SK-N-DZ (cell line): Measurements from ENCODE around the gene RASGRP2.

Source experiments
- DNase-seq: peaks from one replicate; pipeline ENCODE4 v3.0.0-alpha.2; 2015; ENCODE audit warnings: low spot score

RASGRP2 gene

DNA sequence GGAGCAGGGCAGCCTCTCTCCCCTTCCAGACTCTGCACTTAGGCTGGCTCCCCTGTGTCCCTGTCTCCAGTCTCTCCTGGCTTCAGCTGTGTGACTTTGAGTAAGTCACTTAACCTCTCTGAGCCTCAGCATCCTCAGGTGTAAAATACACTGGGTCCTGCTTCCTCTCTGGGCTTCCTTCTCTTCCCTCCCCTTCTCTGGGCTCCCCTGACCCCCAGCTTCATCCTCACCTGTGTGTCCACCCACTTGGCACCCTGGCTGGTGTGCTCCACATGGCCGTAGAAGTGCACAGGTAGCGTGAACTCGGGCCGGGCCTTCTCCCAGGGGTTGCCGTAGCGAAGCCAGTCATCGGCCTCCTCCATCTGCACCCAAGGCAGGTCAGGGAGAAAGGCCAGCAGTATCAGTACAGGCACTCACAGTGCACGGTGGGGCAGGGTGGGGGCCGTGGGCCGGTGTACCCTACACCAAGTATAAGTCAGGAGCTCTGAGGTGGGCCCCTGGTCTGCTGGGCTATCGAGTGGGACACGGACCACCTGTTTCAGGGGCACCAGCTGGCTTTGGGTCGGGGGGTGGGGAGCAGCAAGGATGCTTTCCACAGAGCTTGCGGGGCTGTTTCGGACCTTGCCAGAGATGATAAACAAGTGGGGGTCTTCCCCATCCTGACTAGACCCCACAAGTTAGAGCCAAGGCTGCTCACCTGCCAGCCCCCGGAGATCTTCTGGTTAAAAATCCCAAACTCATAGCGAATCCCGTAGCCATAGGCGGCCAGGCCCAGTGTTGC is 13.8 kb upstream of the RASGRP2 start:
- DNase-seq = no peak

DNA sequence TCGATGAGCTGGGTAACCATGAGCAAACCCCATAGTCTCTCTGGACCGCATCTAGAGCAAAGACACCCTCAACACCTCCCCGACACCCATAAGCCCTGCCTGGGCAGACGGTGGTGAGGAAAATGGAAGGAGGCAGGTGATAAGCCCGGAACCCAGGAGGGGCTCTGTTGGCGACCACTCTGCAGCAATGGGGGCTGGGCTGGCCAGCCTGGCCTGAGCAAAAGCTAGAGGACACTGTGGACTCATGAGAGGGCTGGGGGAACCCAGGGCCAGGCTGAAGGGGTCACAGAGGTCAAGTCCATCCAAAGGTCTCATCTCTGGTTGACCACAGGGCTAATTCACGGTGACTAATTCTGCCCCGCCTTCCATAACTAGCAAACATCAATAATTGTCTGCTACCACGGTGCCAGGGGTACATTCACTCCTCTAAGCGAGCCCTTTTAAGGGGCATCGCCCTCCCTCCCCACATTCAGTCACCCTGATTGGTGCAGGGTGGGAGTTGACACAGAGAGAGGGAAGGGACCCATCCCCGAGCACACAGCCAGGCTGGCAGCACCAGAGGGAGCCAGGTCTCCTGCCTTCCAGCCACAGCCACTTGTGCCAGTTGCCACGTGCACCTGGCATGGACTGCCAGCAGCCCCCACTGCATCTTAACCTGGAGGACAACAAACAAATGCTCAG is 11.9 kb upstream of the RASGRP2 start:
- no peak for DNase-seq

DNA sequence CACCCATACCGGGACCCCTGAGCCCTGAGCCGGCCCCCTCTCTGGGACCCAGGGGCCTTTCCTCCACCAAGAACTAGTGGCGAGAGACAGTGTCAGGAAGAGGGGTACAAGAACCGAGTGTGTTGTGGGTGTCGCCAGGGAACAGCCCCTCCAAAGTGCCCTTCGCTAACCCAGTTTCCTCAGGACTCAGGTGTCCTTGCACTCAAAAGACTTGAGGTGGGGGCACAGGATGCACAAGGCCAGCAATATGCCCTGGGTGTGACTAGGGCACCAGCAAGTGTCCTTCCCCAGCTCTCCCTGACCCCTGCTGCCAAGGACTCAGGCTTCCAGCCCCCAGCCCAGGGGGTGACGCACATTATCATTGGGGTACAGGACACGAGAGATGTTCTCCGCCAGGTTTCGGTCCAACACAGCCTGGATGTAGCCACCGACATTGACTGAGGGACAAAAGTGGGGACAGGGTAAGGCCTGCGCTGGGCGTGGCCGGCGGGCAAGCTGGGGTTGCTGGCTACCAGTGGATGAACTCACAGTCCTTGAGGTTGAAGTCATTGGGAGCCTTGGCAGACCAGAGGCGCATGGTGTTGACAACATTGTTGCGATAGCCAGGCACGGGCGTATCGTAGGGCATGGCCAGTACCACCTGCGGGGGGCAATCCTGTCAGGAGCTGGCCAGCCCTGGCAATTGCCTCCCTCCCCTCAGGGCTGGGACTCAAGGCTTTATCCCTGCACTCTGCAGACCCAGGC is 11.1 kb upstream of the RASGRP2 start:
- no peak for DNase-seq

DNA sequence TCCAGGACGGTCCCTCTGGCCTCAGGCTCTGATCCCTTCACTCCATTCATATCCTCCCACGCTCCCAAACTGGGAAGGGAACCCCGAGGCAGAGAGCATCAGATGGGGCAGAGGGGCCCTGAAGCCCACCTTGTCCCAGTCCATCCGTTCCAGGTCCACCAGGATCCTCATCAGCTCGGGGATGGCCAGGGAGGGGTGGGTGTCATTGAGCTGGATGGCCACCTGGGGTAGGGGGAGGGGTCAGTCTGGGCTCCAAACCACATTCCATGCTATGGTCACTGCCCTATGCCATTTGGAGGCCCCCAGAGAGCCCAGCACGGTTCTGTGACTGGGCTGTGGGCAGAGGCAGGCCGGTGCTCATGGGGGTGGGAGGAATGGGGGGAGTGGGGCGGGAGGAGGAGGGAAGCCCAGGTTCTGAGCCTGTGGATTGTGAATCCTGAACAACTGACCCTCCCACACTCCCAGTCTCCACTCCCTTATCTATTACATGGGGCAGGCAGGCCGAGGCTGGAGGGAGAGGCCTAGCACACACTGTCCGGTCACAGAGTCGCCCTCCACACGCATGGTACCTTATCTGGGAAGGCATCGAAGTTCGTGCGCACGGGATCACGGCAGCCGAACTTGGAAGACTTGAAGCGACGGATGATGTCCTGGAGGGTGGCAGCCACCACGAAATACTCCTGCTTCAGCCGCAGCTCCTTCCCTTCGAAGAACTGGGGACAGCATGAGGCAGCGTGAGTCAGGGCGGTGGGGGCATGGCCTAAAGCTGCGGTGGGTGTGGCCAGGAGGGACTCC is 10.4 kb upstream of the RASGRP2 start:
- DNase-seq = no peak

DNA sequence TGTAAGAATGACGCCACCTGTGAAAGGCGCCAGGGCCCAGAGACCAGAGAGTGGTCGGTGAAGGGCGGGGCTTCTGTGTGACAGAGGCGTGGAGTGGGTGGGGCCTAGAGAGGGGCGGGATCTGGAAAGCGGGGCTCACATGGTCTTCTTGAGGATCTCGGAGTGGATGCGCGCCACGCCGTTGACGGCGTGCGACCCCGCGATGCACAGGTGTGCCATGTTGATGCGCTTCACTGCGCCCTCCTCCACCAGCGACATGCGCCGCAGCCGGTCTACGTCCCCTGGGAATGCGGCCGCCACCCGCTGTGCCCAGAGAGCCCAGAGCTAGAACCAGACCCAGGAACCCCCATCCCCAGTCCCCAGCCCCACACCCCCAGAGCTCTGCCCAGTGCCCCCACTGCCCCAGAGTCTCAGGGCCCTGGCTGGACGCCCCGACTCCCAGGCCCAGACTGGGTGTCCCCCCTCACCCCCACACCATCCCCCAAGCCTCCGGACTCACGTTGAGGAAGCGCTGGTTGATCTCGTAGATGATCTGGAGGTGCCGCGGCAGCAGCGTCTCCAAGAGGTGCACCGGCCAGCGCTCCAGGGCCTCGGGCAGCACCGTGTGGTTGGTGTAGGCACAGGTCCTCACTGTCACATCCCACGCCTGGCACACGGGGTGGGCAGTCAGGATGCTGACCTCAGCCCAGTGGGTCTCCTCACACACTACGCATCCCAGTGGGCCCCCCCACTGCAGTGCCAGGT is 9.6 kb upstream of the RASGRP2 start:
- no peak for DNase-seq

DNA sequence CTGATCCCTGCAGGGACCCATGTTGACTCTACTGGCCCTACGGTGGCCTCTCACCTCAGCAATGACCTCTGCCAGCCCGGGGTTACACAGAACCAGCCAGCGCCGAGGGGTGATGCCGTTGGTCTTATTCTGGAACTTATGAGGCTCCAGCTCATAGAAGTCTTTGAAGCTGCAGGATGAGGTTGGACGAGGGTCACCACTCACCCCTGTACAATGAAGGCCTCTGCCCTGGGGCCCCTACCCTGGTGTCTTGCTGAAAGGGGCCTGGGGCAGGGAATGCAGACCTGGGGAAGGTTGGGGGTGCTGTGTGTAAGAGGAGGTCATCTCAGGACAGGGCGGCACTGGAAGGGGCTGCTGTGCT is 9.1 kb upstream of the RASGRP2 start:
- no peak for DNase-seq

DNA sequence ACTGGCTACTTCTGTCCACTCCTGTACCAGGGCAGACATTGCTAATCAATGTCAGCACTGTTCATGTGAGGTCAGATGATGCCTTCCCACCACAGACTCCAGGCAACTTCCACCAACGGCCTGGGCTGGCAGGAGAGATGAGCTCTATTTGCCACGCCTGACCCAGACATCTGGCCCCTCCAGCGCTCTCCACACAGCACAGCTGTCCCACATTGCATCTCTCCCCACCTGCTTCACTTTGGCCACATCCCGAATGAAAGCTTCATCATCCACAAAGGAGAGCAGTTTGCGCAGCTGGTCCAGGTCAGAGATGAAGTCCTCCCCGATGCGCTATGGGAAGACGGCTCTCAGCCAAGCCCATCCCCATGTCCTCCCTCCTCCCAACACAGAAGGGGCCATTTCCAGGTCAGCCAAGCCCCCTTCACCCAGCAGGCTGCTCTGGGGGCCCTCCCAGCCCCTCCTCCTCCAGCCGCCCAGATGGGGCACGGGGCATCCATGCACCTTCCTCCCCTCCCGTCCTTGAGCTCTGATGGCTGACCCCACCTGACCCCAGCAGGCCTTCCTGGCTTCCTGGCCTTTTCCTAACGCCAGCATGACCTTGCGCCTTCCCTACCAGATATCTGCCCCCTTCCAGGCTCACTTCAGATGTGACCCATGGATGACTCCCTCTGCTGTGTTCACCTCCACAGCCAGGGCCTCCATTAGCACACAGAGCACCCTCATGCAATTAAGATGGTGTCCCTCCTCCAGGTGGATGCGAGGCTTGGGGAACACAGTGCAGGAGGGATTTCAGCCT is 8.4 kb upstream of the RASGRP2 start:
- DNase-seq = peak; percentile 67

DNA sequence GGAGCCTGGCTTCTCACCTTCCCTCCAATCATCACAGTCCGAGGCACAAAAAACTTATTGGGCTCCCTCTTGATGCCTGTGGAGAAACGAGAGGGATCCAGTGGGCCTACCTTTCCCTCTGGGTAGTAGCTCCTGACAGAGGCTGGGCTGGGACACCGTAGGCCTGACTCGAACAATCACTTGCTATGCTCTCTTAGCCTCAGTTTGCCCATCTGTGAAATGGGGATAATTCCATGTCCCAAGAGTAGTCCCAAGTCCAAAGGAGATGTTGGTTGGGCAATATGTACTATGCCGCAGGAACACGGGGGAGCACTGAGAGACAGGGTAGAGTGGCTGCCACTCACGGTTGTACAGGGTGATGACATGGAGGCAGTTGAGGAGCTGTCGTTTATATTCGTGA is 7.6 kb upstream of the RASGRP2 start:
- DNase-seq = no peak

DNA sequence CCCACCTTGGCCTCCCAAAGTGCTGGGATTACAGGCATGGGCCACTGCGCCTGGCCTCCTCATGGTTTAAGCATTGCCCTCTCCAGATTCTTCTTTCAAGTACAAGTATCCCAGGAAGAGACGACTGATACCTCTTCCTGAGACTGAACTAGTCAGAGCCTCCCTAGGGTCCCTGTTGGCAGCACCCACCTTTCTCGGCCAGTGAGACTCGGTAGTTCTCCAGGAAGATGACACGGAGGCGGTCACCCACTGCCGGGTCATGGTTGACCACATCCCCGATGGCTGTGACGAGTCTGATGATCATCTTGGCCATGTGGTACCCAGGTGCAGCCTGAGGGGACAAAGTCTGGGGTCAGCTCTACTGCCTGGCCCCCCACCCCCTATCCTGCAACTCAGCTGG is 7.2 kb upstream of the RASGRP2 start:
- DNase-seq = no peak

DNA sequence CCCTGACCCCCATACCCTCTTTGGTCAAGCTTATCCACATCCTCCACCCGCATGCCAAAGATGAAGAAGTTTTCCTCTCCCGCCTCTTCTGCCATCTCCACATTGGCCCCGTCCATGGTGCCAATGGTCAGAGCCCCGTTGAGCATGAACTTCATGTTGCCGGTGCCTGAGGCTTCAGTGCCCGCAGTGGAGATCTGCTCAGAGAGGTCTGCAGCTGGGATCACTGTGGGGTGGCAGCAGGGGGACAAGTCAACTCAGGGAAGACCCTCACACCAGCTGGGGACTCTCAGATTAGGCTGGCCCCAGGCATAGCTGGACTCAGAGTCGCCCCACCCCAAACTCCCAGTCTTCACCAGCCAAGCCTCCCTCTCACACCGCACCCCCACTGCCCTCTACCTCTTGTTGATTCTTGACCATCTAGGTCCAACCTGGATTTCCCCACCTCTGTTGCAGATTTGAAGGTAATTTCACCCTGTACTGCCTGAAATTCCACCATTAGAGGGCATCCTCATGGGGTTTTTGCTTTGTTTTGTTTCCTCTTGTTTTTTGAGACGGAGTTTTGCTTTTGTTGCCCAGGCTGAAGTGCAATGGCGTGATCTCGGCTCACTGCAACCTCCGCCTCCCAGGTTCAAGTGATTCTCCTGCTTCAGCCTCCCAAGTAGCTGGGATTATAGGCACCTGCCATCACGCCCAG is 6.6 kb upstream of the RASGRP2 start:
- no peak for DNase-seq

DNA sequence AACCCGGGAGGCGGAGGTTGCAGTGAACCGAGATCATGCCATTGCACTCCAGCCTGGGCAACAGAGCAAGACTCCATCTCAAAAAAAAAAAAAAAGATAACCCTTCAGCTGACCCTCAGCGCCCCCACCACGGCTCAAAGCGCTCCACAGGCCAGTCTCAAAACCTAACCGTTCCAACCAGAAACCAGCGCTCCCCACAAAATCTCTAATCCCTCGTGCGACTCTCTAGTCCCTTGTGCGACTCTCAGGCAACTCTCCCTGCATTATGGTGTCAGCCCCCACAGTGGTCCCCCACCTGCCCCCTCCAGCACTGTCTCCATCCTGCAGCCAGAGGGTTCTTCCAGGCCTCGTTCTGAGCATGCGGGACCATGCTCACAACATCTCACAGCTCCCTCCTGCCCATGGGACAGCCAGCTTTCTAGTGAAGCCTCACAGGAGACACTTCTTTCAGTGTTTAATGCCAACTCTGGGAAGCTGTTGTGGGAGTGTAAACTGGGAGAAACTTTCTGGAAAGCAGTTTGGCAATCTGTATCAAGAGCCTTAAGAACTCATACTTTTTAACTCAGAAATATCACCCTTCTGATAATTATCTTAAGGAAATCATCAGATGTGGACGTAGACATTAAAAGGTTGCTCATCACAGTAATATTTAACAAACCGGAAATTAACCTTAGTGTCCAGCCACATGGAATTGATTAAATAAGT is 4.2 kb upstream of the RASGRP2 start:
- no peak for DNase-seq

DNA sequence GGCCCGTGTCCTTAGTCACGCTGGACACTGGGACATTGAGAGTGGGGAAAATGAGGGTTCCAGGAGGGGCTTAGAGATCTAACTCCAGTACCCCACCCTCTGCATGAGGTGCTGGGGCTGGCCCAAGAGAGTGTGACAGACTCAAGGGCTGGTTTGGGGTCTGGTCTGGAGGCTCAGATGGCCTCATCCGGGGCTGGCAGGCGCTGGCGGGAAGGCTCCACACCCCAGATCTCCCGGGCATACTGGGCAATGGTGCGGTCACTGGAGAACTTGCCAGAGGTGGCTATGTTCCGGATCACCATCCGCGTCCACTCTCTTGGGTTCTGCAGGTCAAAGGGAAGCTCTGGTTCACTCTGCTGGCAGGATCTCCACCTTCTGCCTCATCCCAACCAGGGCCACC is 2.5 kb upstream of the RASGRP2 start:
- DNase-seq = no peak

DNA sequence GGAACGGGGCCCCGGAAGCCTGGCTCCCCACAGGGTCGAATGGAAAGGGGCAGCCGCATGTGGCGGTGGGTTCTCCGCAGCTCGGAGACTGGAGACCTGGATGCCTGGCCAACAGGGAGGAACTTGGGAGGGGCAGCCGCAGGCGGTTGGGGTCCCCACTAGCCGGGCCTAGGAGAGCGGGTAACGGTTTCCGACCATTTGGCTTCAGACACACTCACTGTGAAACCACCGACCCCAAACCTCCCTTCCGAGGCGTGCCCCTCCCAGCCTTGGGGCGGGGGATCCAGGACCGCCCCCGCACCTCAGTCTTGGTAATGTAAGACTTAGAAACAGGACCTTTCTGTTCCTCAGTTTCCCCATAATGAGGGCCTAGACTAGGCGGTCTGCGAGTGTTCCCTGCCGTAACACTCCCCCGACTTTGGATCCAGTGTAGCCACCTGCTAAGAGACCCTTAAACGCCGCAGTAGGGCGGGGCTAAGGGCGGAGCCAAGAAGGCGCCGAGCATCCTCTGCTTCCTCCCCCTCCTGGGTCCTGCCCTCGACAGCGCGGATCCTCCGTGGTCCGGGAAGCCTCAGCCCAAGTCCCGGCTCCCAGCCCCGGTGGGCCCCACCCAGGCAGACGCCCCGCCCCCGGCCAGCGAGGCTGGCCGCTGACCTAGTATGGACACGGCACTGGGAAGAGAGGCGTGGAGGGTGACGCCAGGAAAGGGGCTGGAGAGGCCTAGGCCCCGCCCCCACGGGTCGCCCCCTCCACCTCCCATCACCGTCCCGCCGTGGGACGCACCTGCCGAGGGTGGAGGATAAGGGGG is 1.8 kb upstream of the RASGRP2 start:
- DNase-seq = peak; percentile 77

DNA sequence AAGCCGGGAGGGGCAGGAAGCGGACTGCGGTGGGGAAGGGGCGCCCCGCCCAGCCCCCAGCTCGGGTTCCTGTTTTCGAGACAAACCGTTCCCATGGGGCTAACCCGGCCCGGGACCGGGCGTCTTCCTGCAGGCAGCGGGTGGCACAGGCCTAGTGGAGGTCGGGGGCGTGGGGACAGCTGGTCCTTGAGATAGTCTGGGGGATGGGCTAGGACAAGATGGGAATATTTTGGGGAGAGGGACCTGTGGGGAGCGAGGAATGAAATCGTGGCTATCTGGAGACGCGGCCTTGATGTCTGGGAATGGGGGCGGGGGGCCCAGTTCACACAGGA is 1.2 kb upstream of the RASGRP2 start:
- no peak for DNase-seq

DNA sequence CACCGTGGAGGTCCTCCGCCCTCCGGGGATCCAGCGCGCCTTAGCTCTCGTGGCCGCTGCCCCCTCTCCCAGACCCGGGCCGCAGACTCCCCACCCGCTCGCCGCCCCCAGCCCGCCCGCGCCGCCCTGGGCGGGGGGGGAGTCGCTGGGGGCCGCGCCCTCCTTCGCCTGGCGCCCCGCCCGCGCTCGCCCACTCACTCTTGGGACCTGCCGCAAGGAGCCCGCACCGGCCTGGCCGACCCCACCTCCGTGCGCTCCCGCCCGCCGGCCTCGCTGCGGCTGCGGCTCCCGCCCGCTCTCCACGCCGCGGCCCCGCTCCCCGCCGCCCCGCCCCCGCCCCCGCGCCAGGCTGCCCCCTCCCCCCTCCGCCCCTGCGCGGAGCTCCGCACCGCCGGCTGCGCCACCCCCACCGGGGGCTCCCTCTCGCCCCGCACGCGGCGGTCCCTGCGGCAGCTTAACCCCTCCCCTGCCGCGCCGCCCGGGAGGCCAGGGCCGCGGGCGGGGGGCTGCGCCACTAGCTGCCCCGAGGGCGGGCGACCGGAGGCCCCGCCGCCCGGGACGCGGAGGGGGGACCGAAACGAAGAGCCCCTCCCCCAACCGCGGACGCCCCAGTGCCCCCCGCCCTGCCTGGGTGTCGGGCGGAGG is 724 bp upstream of the RASGRP2 start:
- no peak for DNase-seq

DNA sequence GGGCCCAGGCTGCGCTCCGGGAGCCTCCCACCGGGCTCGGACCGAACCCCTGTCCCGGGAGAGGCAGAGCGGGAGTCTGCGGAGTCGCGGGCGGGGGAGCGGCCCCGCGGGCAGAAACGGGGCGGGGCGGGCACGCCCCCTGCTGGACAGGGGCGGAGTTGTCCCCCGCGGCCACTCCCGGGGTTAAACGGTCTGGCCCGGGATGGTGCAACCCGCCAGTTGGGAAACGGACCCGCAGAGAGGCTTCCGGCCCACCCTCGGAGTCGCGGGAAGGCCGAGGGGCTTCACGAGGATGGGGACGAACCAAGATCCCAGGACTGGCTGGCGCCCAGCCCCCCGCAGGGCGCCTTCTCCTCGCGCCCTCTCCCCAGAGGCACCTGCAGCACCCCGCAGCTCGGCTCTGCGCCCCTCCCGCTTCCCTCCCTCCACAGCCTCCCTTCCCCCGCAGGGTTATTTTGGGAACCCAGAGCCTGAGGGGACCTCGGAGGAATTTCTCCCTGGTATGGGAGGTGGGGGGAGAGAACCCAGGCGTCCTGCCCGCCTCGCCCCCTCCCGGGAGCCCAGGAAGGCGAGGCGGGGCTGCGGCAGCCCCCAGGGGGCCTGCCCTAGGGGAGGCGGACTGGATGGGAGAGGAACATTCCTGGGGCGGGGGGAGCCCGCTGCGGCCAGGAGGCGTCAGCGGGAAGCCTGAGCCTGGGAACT is 902 bp downstream of the RASGRP2 start:
- DNase-seq = no peak
